GM11168 (cell line): Measurements from ENCODE around the gene MBNL1.
"Not testable (repeated sequence)": the region's sequence is repeated elsewhere in the genome, so short reads cannot be mapped to it uniquely, and the experiment has no call there.

ENCODE experiments used
- in situ Hi-C: fragments of 300-500 bp; cut with MboI; formaldehyde crosslinking; loops from one replicate; pipeline ENCODE4 v1.12.0; 2022; ENCODE audit warnings: low sequenced_read_pairs; ENCODE audit not compliant: unreplicated experiment

MBNL1 gene

GRCh38 chr3:152390647-152391046, 121.9 kb downstream of the MBNL1 start:
- in situ Hi-C loops: no loop called here

- in situ Hi-C loops: no loop called here
Observed at GRCh38 chr3:152391671-152392070, 122.9 kb downstream of the MBNL1 start.

GRCh38 chr3:152392272-152392880, 123.6 kb downstream of the MBNL1 start:
- in situ Hi-C loops: no loop called here

- in situ Hi-C loops: no loop called here
Observed at GRCh38 chr3:152394246-152394645, 125.5 kb downstream of the MBNL1 start.

GRCh38 chr3:152395764-152396163, 127.0 kb downstream of the MBNL1 start:
- in situ Hi-C loops: no loop called here

- in situ Hi-C loops: no loop called here
Observed at GRCh38 chr3:152396867-152397266, 128.1 kb downstream of the MBNL1 start.

GRCh38 chr3:152397348-152397747, 128.6 kb downstream of the MBNL1 start:
- in situ Hi-C loops: not testable (repeated sequence)

GRCh38 chr3:152398495-152398894, 129.8 kb downstream of the MBNL1 start:
- in situ Hi-C loops: no loop called here

GRCh38 chr3:152399374-152399773, 130.6 kb downstream of the MBNL1 start:
- in situ Hi-C loops: no loop called here

GRCh38 chr3:152400887-152401286, 132.2 kb downstream of the MBNL1 start:
- in situ Hi-C loops: no loop called here

GRCh38 chr3:152402695-152403451, 134.1 kb downstream of the MBNL1 start:
- in situ Hi-C loops: no loop called here

- in situ Hi-C loops: no loop called here
Observed at GRCh38 chr3:152403632-152404066, 134.9 kb downstream of the MBNL1 start.

GRCh38 chr3:152404976-152405375, 136.2 kb downstream of the MBNL1 start:
- in situ Hi-C loops: no loop called here

- in situ Hi-C loops: no loop called here
Observed at GRCh38 chr3:152405915-152406802, 137.4 kb downstream of the MBNL1 start.

- in situ Hi-C loops: no loop called here
Observed at GRCh38 chr3:152413240-152413639, 144.5 kb downstream of the MBNL1 start.

GRCh38 chr3:152416808-152417580, 148.3 kb downstream of the MBNL1 start:
- in situ Hi-C loops: no loop called here

- in situ Hi-C loops: no loop called here
Observed at GRCh38 chr3:152419748-152420147, 151.0 kb downstream of the MBNL1 start.

- in situ Hi-C loops: no loop called here
Observed at GRCh38 chr3:152421162-152421561, 152.4 kb downstream of the MBNL1 start.

GRCh38 chr3:152426393-152426792, 157.7 kb downstream of the MBNL1 start:
- in situ Hi-C loops: no loop called here

GRCh38 chr3:152428577-152428976, 159.8 kb downstream of the MBNL1 start:
- in situ Hi-C loops: no loop called here
